Karpas-422 (cell line): ENCODE measurements around the gene SEC22C. TPM values are rescaled to one million over a fixed set of nuclear protein-coding genes. Genes with fewer than 3 reads are reported as not detected.
A peak's percentile ranks its signal among the peaks of the same experiment; 100 is the strongest.

ENCODE experiments used
- DNase-seq: peaks from one replicate; pipeline ENCODE4 v3.0.0-alpha.2; 2015
- H2AFZ ChIP-seq: fragments of 200-600 bp; sonication (generic); 2 replicates; pipeline ENCODE4 v1.6.1; 2014; ENCODE audit warnings: antibody characterized with exemption, low read length, mixed read lengths
- H3K27ac ChIP-seq: fragments of 200-600 bp; sonication (generic); 2 replicates; pipeline ENCODE4 v1.5.1; 2014; ENCODE audit warnings: mild to moderate bottlenecking, low read length, moderate library complexity
- H3K27me3 ChIP-seq: fragments of 200-600 bp; sonication (generic); 2 replicates; pipeline ENCODE4 v1.6.1; 2014; ENCODE audit warnings: low read length, mixed read lengths
- H3K36me3 ChIP-seq: fragments of 200-600 bp; sonication (generic); 2 replicates; pipeline ENCODE4 v1.6.1; 2014; ENCODE audit warnings: low read length, mixed read lengths; ENCODE audit not compliant: insufficient read depth
- H3K4me1 ChIP-seq: fragments of 200-600 bp; sonication (generic); 2 replicates; pipeline ENCODE4 v1.6.1; 2014; ENCODE audit warnings: mild to moderate bottlenecking, low read length, mixed read lengths
- H3K4me2 ChIP-seq: fragments of 200-600 bp; sonication (generic); 2 replicates; pipeline ENCODE4 v1.6.1; 2014; ENCODE audit warnings: low read length, low read depth, mild to moderate bottlenecking; ENCODE audit not compliant: poor library complexity, severe bottlenecking
- H3K4me3 ChIP-seq: fragments of 200-600 bp; sonication (generic); 2 replicates; pipeline ENCODE4 v1.5.1; 2014; ENCODE audit warnings: mild to moderate bottlenecking, antibody characterized with exemption, low read length, mixed read lengths
- H3K79me2 ChIP-seq: fragments of 200-600 bp; sonication (generic); 2 replicates; pipeline ENCODE4 v1.6.1; 2014; ENCODE audit warnings: mild to moderate bottlenecking, low read length, mixed read lengths
- H3K9ac ChIP-seq: fragments of 200-600 bp; sonication (generic); 2 replicates; pipeline ENCODE4 v1.6.0; 2014; ENCODE audit warnings: low read length
- H3K9me2 ChIP-seq: fragments of 200-600 bp; sonication (generic), shearing (Covaris generic); replicated peaks from 2 replicates; pipeline ENCODE4 v1.6.0; 2014; ENCODE audit warnings: mild to moderate bottlenecking, low read length, moderate library complexity; ENCODE audit not compliant: insufficient read depth
- H3K9me3 ChIP-seq: fragments of 300-700, 200-600 bp; sonication (generic); 2 replicates; pipeline ENCODE4 v1.6.1; 2014; ENCODE audit warnings: low read length, mixed read lengths
- H4K20me1 ChIP-seq: fragments of 200-600 bp; sonication (generic); 2 replicates; pipeline ENCODE4 v1.6.1; 2014; ENCODE audit warnings: mild to moderate bottlenecking, antibody characterized with exemption, low read length, low read depth; ENCODE audit not compliant: insufficient read depth
- total RNA-seq: library from RNA; depleted of rRNA; stranded (reverse); fragments of >200 nt; shearing (Covaris generic); gene quantifications from 2 replicates; pipeline ENCODE4 v1.2.3, GENCODE V29; 2014; ENCODE audit warnings: low replicate concordance

The SEC22C gene
- total RNA-seq, 1 experiment from 2014 or later, result 49.8 TPM

GRCh38 chr3:42518800-42519567 is 62.8 kb downstream of the SEC22C start:
- Histone ChIP-seq H4K20me1 (no peaks in the 10 kb centered on the region), H3K36me3 (no peaks in the 10 kb centered on the region), H3K9me3 (no peaks in the 10 kb centered on the region), H3K79me2 (no peaks in the 10 kb centered on the region), H3K4me1 (peaks cover 8% of the 10 kb centered on the region), H3K9me2 (no peaks in the 10 kb centered on the region), H3K4me3 (no peak overlapping the region), H3K9ac (no peak overlapping the region), H3K4me2 (no peak overlapping the region), H3K27me3 (no peaks in the 10 kb centered on the region), H2AFZ (no peak overlapping the region), H3K27ac (no peak overlapping the region)
- peak; percentile 70 for DNase-seq

DNA sequence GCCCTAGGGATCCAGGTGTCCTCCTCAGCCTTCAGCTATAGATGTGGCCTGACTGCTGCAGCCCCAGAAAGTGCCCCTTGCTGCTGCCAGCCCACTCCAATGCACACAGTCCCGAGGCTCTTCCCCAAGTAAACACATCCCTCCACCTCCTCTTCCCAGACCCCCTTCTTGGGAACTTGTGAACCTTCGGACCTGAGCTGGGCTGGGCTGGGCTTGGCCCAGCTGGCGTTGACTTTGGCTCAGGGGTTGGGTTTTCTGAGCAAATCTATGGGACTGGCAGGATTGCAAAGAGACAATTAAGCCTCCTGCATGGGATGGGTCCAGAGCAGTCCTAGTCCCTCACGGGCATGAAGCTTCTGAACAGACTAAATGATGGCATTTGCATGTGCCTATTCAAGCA is 64.7 kb downstream of the SEC22C start:
- Histone ChIP-seq H3K36me3 (no peaks in the 10 kb centered on the region), H3K9ac (no peak overlapping the region), H2AFZ (no peak overlapping the region), H3K9me3 (no peaks in the 10 kb centered on the region), H3K79me2 (no peaks in the 10 kb centered on the region), H3K4me3 (no peak overlapping the region), H3K4me1 (peaks cover 8% of the 10 kb centered on the region), H4K20me1 (no peaks in the 10 kb centered on the region), H3K4me2 (no peak overlapping the region), H3K27me3 (no peaks in the 10 kb centered on the region), H3K27ac (no peak overlapping the region), H3K9me2 (no peaks in the 10 kb centered on the region)
- DNase-seq, result no peak

GRCh38 chr3:42516443-42516842 is 65.3 kb downstream of the SEC22C start:
- DNase-seq, result no peak
- Histone ChIP-seq H3K4me1 (peaks cover 8% of the 10 kb centered on the region), H3K79me2 (no peaks in the 10 kb centered on the region), H3K9me2 (no peaks in the 10 kb centered on the region), H3K27ac (no peak overlapping the region), H4K20me1 (no peaks in the 10 kb centered on the region), H2AFZ (no peak overlapping the region), H3K27me3 (no peaks in the 10 kb centered on the region), H3K9me3 (no peaks in the 10 kb centered on the region), H3K4me3 (no peak overlapping the region), H3K36me3 (no peaks in the 10 kb centered on the region), H3K9ac (no peak overlapping the region), H3K4me2 (no peak overlapping the region)

GRCh38 chr3:42515976-42516375 is 65.8 kb downstream of the SEC22C start:
- H3K9me3 ChIP-seq, result no peaks in the 10 kb centered on the region
- no peaks in the 10 kb centered on the region for H3K36me3 ChIP-seq
- H3K4me1 ChIP-seq, result peaks cover 8% of the 10 kb centered on the region
- H3K27me3 ChIP-seq, result no peaks in the 10 kb centered on the region
- no peaks in the 10 kb centered on the region for H3K79me2 ChIP-seq
- no peak for DNase-seq
- no peak overlapping the region for H3K4me3 ChIP-seq
- no peak overlapping the region for H3K27ac ChIP-seq
- no peaks in the 10 kb centered on the region for H3K9me2 ChIP-seq
- no peaks in the 10 kb centered on the region for H4K20me1 ChIP-seq
- no peak overlapping the region for H3K9ac ChIP-seq
- no peak overlapping the region for H2AFZ ChIP-seq
- no peak overlapping the region for H3K4me2 ChIP-seq

- H3K27me3 ChIP-seq, result no peaks in the 10 kb centered on the region
- H4K20me1 ChIP-seq, result no peaks in the 10 kb centered on the region
- no peak for DNase-seq
- no peak overlapping the region for H2AFZ ChIP-seq
- no peak overlapping the region for H3K9ac ChIP-seq
- no peak overlapping the region for H3K27ac ChIP-seq
- H3K36me3 ChIP-seq, result no peaks in the 10 kb centered on the region
- H3K4me1 ChIP-seq, result peaks cover 8% of the 10 kb centered on the region
- no peaks in the 10 kb centered on the region for H3K9me3 ChIP-seq
- no peaks in the 10 kb centered on the region for H3K9me2 ChIP-seq
- no peak overlapping the region for H3K4me3 ChIP-seq
- no peaks in the 10 kb centered on the region for H3K79me2 ChIP-seq
- no peak overlapping the region for H3K4me2 ChIP-seq
Measured at GRCh38 chr3:42515391-42515916, 66.3 kb downstream of the SEC22C start.

- Histone ChIP-seq H3K9ac (no peak overlapping the region), H4K20me1 (no peaks in the 10 kb centered on the region), H3K27ac (no peak overlapping the region), H3K36me3 (no peaks in the 10 kb centered on the region), H3K4me2 (no peak overlapping the region), H3K9me2 (no peaks in the 10 kb centered on the region), H3K4me3 (no peak overlapping the region), H3K79me2 (no peaks in the 10 kb centered on the region), H2AFZ (no peak overlapping the region), H3K9me3 (no peaks in the 10 kb centered on the region), H3K27me3 (no peaks in the 10 kb centered on the region), H3K4me1 (peaks cover 8% of the 10 kb centered on the region)
- DNase-seq, result no peak
Measured at GRCh38 chr3:42514876-42515275, 66.9 kb downstream of the SEC22C start.

GRCh38 chr3:42513521-42513920 is 68.2 kb downstream of the SEC22C start:
- no peaks in the 10 kb centered on the region for H3K9me2 ChIP-seq
- H3K4me1 ChIP-seq, result peaks cover 8% of the 10 kb centered on the region
- H3K27ac ChIP-seq, result no peak overlapping the region
- no peak overlapping the region for H3K4me2 ChIP-seq
- no peak for DNase-seq
- H3K27me3 ChIP-seq, result no peaks in the 10 kb centered on the region
- H3K36me3 ChIP-seq, result no peaks in the 10 kb centered on the region
- H3K79me2 ChIP-seq, result no peaks in the 10 kb centered on the region
- H4K20me1 ChIP-seq, result no peaks in the 10 kb centered on the region
- H3K4me3 ChIP-seq, result no peak overlapping the region
- no peak overlapping the region for H3K9ac ChIP-seq
- H3K9me3 ChIP-seq, result no peaks in the 10 kb centered on the region
- no peak overlapping the region for H2AFZ ChIP-seq

DNA sequence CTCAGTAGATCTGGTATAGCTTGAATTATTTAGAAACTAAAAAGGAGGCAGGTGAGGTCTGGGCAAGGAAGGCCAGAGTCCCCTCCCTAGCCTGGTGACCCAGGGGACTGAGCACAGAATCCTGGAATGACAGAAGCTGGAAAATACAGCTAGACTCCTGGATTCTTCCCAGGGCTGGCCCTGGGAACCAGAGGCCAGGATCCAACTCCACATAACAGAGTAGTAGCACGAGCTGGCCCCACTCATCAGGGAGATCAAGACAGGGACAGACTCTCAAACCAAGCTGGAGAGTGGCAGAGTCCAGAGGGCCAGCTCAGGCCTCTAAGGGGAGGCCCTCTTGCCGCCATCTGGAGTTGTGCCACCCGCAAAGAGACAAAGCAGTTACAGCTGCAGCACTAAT is 68.6 kb downstream of the SEC22C start:
- Histone ChIP-seq H4K20me1 (no peaks in the 10 kb centered on the region), H3K4me1 (peaks cover 8% of the 10 kb centered on the region)

More for the DNA sequence above, 68.6 kb downstream of the SEC22C start:
- no peak for DNase-seq
- H3K36me3 ChIP-seq, result no peaks in the 10 kb centered on the region
- H3K4me2 ChIP-seq, result no peak overlapping the region
- no peaks in the 10 kb centered on the region for H3K9me3 ChIP-seq
- H3K9ac ChIP-seq, result no peak overlapping the region
- H3K4me3 ChIP-seq, result no peak overlapping the region
- no peaks in the 10 kb centered on the region for H3K79me2 ChIP-seq
- H3K27ac ChIP-seq, result no peak overlapping the region
- H3K27me3 ChIP-seq, result no peaks in the 10 kb centered on the region
- no peaks in the 10 kb centered on the region for H3K9me2 ChIP-seq
- no peak overlapping the region for H2AFZ ChIP-seq
